GM18505 (cell line): ENCODE results near the gene SLC45A1.

Experiments used
- ATAC-seq: cut with Tn5 transposase; IDR thresholded peaks from one replicate; pipeline ENCODE4 v1.9.1; 2021; ENCODE audit not compliant: unreplicated experiment
- POLR2A ChIP-seq: IDR thresholded peaks from 4 replicates; pipeline ENCODE4 v1.6.1; 2011; ENCODE audit warnings: borderline replicate concordance; ENCODE audit not compliant: insufficient read depth, insufficient read length; ENCODE audit errors: extremely low read depth

The SLC45A1 gene

GRCh38 chr1:8293641-8294169 lies 24.2 kb upstream of the SLC45A1 start:
- ATAC-seq = no peak
- no peak for TF ChIP-seq POLR2A

GRCh38 chr1:8294170-8294697 lies 23.7 kb upstream of the SLC45A1 start:
- no peak for TF ChIP-seq POLR2A
- no peak for ATAC-seq

- ATAC-seq = no peak
- no peak for TF ChIP-seq POLR2A
Measured at GRCh38 chr1:8297245-8297644, 20.7 kb upstream of the SLC45A1 start.

- ATAC-seq = no peak
Measured at GRCh38 chr1:8299963-8300362, 18.0 kb upstream of the SLC45A1 start.

GRCh38 chr1:8302081-8302956 lies 15.6 kb upstream of the SLC45A1 start:
- no peak for TF ChIP-seq POLR2A
- ATAC-seq = no peak

More at GRCh38 chr1:8299963-8300362, 18.0 kb upstream of the SLC45A1 start:
- no peak for TF ChIP-seq POLR2A

- no peak for ATAC-seq
- TF ChIP-seq POLR2A = no peak
Measured at GRCh38 chr1:8303141-8303540, 14.8 kb upstream of the SLC45A1 start.

GRCh38 chr1:8303876-8304275 lies 14.0 kb upstream of the SLC45A1 start:
- TF ChIP-seq POLR2A = no peak
- no peak for ATAC-seq

- no peak for TF ChIP-seq POLR2A
- no peak for ATAC-seq
Measured at GRCh38 chr1:8307628-8308027, 10.3 kb upstream of the SLC45A1 start.

- no peak for TF ChIP-seq POLR2A
- ATAC-seq = no peak
Measured at GRCh38 chr1:8311068-8311718, 6.7 kb upstream of the SLC45A1 start.

GRCh38 chr1:8312235-8313218 lies 5.4 kb upstream of the SLC45A1 start:
- no peak for ATAC-seq
- no peak for TF ChIP-seq POLR2A

- ATAC-seq = no peak
- no peak for TF ChIP-seq POLR2A
Measured at GRCh38 chr1:8313231-8313630, 4.7 kb upstream of the SLC45A1 start.

GRCh38 chr1:8314346-8315280 lies 3.3 kb upstream of the SLC45A1 start:
- no peak for ATAC-seq
- TF ChIP-seq POLR2A = no peak
